SK-N-SH (cell line): ENCODE data around the gene ST7. TPM values are rescaled to one million over a fixed set of nuclear protein-coding genes. Genes with fewer than 3 reads are reported as not detected.

Experiments used
- CTCF ChIA-PET: fragments of 300-600, 350-600 bp; formaldehyde crosslinking; extraction: SDS; loops from one replicate; lab custom pipeline; 2021; lab: Yijun Ruan, JAX
- POLR2A ChIA-PET: fragments of 350-600 bp; sonication (Branson Sonifier 250); formaldehyde crosslinking; extraction: SDS; loops from one replicate; lab custom pipeline; 2020; ENCODE audit warnings: antibody characterized with exemption, inconsistent platforms; lab: Yijun Ruan, JAX
- DNase-seq: peaks from one replicate; pipeline ENCODE4 v3.0.0; 2012
- H2AFZ ChIP-seq: fragments of 200-600 bp; sonication (generic); 2 replicates; pipeline ENCODE4 v1.8.1; 2016; ENCODE audit warnings: antibody characterized with exemption, mild to moderate bottlenecking, low read depth
- H3F3A ChIP-seq: fragments of 200-600 bp; sonication (generic); replicated peaks from 2 replicates; pipeline ENCODE3; 2016; ENCODE audit warnings: antibody characterized with exemption, mild to moderate bottlenecking; ENCODE audit not compliant: insufficient read depth
- H3K27ac ChIP-seq, 2 experiments: fragments of 200-500 bp in 1 of 2; fragments of 200-600 bp in 1 of 2; sonication (Bioruptor generic) in 1 of 2; sonication (generic), shearing (Covaris generic) in 1 of 2; 2 replicates each; pipeline versions ENCODE4 v1.5.1 to v1.6.1; 2014 to 2016; ENCODE audit warnings: low read depth in 2 of 2, inconsistent platforms in 1 of 2, low read length in 1 of 2, mild to moderate bottlenecking in 1 of 2, mixed read lengths in 1 of 2
- H3K27me3 ChIP-seq: fragments of 200-600 bp; sonication (generic), shearing (Covaris generic); 2 replicates; pipeline ENCODE4 v1.6.1; 2016; ENCODE audit warnings: mixed run types; ENCODE audit not compliant: insufficient read depth
- H3K36me3 ChIP-seq, 2 experiments: fragments of 200-500 bp in 1 of 2; fragments of 200-600 bp in 1 of 2; sonication (Bioruptor generic) in 1 of 2; sonication (generic) in 1 of 2; replicated peaks in 1 of 2; 2 replicates each; pipeline versions ENCODE3 to v1.5.1; 2014 to 2016; ENCODE audit warnings: low read length in 1 of 2, mild to moderate bottlenecking in 1 of 2; ENCODE audit not compliant: insufficient read depth in 2 of 2, control insufficient read depth in 1 of 2
- H3K4me1 ChIP-seq, 2 experiments: fragments of 200-500 bp in 1 of 2; fragments of 200-600 bp in 1 of 2; sonication (Bioruptor generic) in 1 of 2; sonication (generic), shearing (Covaris generic) in 1 of 2; 2 replicates each; pipeline versions ENCODE4 v1.5.1 to v1.6.1; 2014 to 2016; ENCODE audit warnings: low read depth in 1 of 2, low read length in 1 of 2, mixed run types in 1 of 2; ENCODE audit not compliant: insufficient read depth in 2 of 2, control insufficient read depth in 1 of 2
- H3K4me2 ChIP-seq: fragments of 200-600 bp; sonication (generic), shearing (Covaris generic); 2 replicates; pipeline ENCODE4 v1.6.1; 2017; ENCODE audit warnings: mixed run types
- H3K4me3 ChIP-seq, 2 experiments: fragments of 200-500 bp in 1 of 2; fragments of 200-600 bp in 1 of 2; sonication (Bioruptor generic) in 1 of 2; sonication (generic), shearing (Covaris generic) in 1 of 2; 2 replicates each; pipeline versions ENCODE4 v1.5.1 to v1.8.1; 2014 to 2016; ENCODE audit warnings: low read depth in 2 of 2, inconsistent platforms in 1 of 2, low read length in 1 of 2, mild to moderate bottlenecking in 1 of 2, mixed read lengths in 1 of 2, moderate library complexity in 1 of 2
- H3K79me2 ChIP-seq: fragments of 200-600 bp; sonication (generic); 2 replicates; pipeline ENCODE4 v1.8.1; 2017; ENCODE audit warnings: mild to moderate bottlenecking; ENCODE audit not compliant: insufficient read depth
- H3K9ac ChIP-seq: fragments of 200-600 bp; sonication (generic); 2 replicates; pipeline ENCODE4 v1.6.1; 2017; ENCODE audit warnings: mixed run types
- H3K9me2 ChIP-seq: fragments of 200-600 bp; sonication (generic); 2 replicates; pipeline ENCODE4 v1.6.1; 2017; ENCODE audit warnings: mixed run types
- H3K9me3 ChIP-seq: fragments of 200-600 bp; sonication (generic); 2 replicates; pipeline ENCODE4 v1.6.1; 2017; ENCODE audit warnings: mixed run types, mild to moderate bottlenecking, moderate library complexity
- H4K20me1 ChIP-seq: fragments of 200-600 bp; sonication (generic); 2 replicates; pipeline ENCODE4 v1.6.1; 2017; ENCODE audit warnings: mild to moderate bottlenecking, mixed run types; ENCODE audit not compliant: insufficient read depth
- CHD2 ChIP-seq: fragments of 150-350 bp; IDR thresholded peaks from 2 replicates; pipeline ENCODE4 v1.6.1; 2018; ENCODE audit warnings: low read length; ENCODE audit not compliant: partially characterized antibody
- ELF1 ChIP-seq: IDR thresholded peaks from 2 replicates; pipeline ENCODE4 v1.4.0; 2012
- FOSL2 ChIP-seq: IDR thresholded peaks from 2 replicates; pipeline ENCODE4 v1.4.0; 2012; ENCODE audit warnings: low read depth, mild to moderate bottlenecking, moderate library complexity, borderline replicate concordance
- FOXJ3 ChIP-seq: sonication (generic); formaldehyde crosslinking; IDR thresholded peaks from 2 replicates; pipeline ENCODE4 v1.5.1; 2020; ENCODE audit warnings: mild to moderate bottlenecking, missing genetic modification reagents
- FOXM1 ChIP-seq: IDR thresholded peaks from 2 replicates; pipeline ENCODE4 v1.4.0; 2012; ENCODE audit warnings: low read depth, mild to moderate bottlenecking
- GABPA ChIP-seq: IDR thresholded peaks from 2 replicates; pipeline ENCODE4 v1.4.0; 2012; ENCODE audit warnings: low read depth, mild to moderate bottlenecking
- GATA2 ChIP-seq: sonication (generic); formaldehyde crosslinking; IDR thresholded peaks from 2 replicates; pipeline ENCODE4 v1.5.0; 2020; ENCODE audit warnings: mild to moderate bottlenecking, missing genetic modification reagents
- MXI1 ChIP-seq: IDR thresholded peaks from 2 replicates; pipeline ENCODE4 v1.6.1; 2012; ENCODE audit warnings: mild to moderate bottlenecking, low read depth, low read length, improper control_type of control experiment
- RAD21 ChIP-seq: IDR thresholded peaks from 2 replicates; pipeline ENCODE4 v1.6.1; 2012; ENCODE audit warnings: mild to moderate bottlenecking, low read length
- RFX5 ChIP-seq: IDR thresholded peaks from 2 replicates; pipeline ENCODE4 v1.6.1; 2012; ENCODE audit warnings: mild to moderate bottlenecking, improper control_type of control experiment, low read length
- TEAD4 ChIP-seq: IDR thresholded peaks from 2 replicates; pipeline ENCODE4 v1.4.0; 2012; ENCODE audit warnings: mild to moderate bottlenecking, borderline replicate concordance; ENCODE audit not compliant: insufficient read depth
- WGBS: methylation state at CpG from one replicate; pipeline ENCODE4 v1.1.6; 2017; ENCODE audit warnings: low lambda C conversion rate; 5-methylcytosine and 5-hydroxymethylcytosine counted together
- polyA plus RNA-seq, 3 experiments: library from polyadenylated mRNA; depleted of rRNA; stranded (reverse); fragments of >200 nt; gene quantifications; 2 replicates each; pipeline ENCODE4 v1.2.3, GENCODE V29; 2012
- TF ChIP-seq, protein P1 (sequence below): IDR thresholded peaks from 2 replicates; pipeline ENCODE4 v1.4.0; 2012; ENCODE audit warnings: low read depth, borderline replicate concordance

ST7 gene
- polyA plus RNA-seq, 1 of the 3 experiments (the other 2 are of a cell fraction), result 23.5 TPM

DNA sequence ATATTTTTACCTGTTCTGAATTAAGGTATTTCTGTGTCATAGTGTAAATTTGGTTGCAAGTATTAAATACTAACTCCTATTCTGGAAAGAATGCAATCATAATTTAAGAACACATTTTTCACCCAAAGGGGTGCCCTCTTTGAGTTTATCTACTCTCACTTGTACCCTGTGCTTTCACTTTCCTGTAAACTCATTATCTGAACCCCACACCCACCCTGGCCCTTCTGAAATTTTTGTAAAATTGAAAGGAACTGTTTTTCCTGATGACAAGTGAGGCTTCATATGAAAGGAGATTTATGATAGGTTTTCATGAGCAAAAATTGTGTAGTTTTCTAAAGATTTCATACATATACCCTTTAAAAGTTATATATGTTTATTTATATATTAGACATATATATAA is 235.1 kb downstream of the ST7 start:
- H3K9ac ChIP-seq, result no peak overlapping the region
- no peaks in the 10 kb centered on the region for H4K20me1 ChIP-seq
- no peak for TF ChIP-seq RAD21
- TF ChIP-seq FOSL2, result no peak
- TF ChIP-seq TEAD4, result no peak
- TF ChIP-seq MXI1, result no peak
- no peak for TF ChIP-seq GABPA
- no peak for TF ChIP-seq ELF1
- TF ChIP-seq FOXJ3 (CRISPR knock-in tag), result no peak
- TF ChIP-seq, protein P1, sequence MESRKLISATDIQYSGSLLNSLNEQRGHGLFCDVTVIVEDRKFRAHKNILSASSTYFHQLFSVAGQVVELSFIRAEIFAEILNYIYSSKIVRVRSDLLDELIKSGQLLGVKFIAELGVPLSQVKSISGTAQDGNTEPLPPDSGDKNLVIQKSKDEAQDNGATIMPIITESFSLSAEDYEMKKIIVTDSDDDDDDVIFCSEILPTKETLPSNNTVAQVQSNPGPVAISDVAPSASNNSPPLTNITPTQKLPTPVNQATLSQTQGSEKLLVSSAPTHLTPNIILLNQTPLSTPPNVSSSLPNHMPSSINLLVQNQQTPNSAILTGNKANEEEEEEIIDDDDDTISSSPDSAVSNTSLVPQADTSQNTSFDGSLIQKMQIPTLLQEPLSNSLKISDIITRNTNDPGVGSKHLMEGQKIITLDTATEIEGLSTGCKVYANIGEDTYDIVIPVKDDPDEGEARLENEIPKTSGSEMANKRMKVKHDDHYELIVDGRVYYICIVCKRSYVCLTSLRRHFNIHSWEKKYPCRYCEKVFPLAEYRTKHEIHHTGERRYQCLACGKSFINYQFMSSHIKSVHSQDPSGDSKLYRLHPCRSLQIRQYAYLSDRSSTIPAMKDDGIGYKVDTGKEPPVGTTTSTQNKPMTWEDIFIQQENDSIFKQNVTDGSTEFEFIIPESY, result no peak
- TF ChIP-seq RFX5, result no peak
- TF ChIP-seq CHD2, result no peak
- no peak for TF ChIP-seq GATA2
- H3K4me2 ChIP-seq, result no peak overlapping the region
- peaks cover 9 to 29% of the 10 kb centered on the region in 2 experiments for H3K36me3 ChIP-seq
- no peaks in the 10 kb centered on the region for H3K9me3 ChIP-seq
- H3K9me2 ChIP-seq, result no peaks in the 10 kb centered on the region
- ChIA-PET CTCF (interaction anchor here (0.8 to 2.3 kb wide), 2 partner anchors 20 to 24 kb away, joined by 3 to 7 read pairs; no protein-coding TSS in a partner anchor), POLR2A (no interaction called here)
- no peak overlapping the region for H2AFZ ChIP-seq
- no peaks in the 10 kb centered on the region for H3K79me2 ChIP-seq
- no peak for DNase-seq
- H3K27ac ChIP-seq, result no peak overlapping the region
- H3K4me1 ChIP-seq, result peaks cover 9 to 11% of the 10 kb centered on the region in 2 experiments; a peak in 3 of 4 replicates
- no peak overlapping the region for H3K4me3 ChIP-seq
- H3F3A ChIP-seq, result peaks cover 7% of the 10 kb centered on the region
- no peaks in the 10 kb centered on the region for H3K27me3 ChIP-seq

DNA sequence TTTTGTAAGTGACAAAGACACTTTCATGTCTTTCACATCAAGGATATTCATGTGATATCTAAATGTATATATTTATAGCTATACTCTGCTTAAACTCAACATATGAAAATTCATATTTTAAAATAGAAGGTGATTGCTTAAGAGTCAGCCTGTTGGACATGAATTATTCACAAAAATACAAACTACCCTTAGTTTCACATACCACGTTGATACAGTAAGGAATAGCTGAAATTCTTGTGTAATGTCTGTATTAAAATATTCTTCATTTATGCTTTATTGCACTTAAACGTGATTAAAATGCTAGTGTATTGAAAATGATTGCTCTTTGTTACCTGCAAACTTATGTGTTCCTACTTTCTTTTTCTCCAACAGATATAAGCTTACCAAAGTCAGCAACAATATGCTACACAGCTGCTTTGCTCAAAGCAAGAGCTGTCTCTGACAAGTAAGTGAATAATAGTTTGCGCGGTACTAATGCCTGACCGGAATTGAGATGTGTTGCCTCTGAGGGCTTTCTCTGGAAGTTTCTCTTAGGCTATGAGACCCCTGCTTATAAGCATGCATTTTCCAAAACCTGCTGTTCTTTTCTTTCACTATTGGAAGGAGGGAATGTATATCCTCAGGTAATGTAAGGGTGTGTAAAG is 235.8 kb downstream of the ST7 start:
- H3K4me2 ChIP-seq, result no peak overlapping the region
- CTCF ChIA-PET, result interaction anchor here (2.3 kb wide), 1 partner anchor 24 kb away, joined by 7 read pairs; no protein-coding TSS in a partner anchor

More for the DNA sequence above, 235.8 kb downstream of the ST7 start:
- no peaks in the 10 kb centered on the region for H3K27me3 ChIP-seq
- peaks cover 9 to 30% of the 10 kb centered on the region in 2 experiments for H3K36me3 ChIP-seq
- H3K9ac ChIP-seq, result no peak overlapping the region
- TF ChIP-seq, protein P1, result no peak
- no peak for TF ChIP-seq FOXM1
- H3F3A ChIP-seq, result peaks cover 7% of the 10 kb centered on the region
- no peak for DNase-seq
- H3K27ac ChIP-seq, result no peak overlapping the region
- no peak overlapping the region for H3K4me3 ChIP-seq
- H3K79me2 ChIP-seq, result no peaks in the 10 kb centered on the region
- no peaks in the 10 kb centered on the region for H3K9me3 ChIP-seq
- no peaks in the 10 kb centered on the region for H4K20me1 ChIP-seq
- 89% methylated on average over 5 of the region's 5 CpGs for WGBS
- POLR2A ChIA-PET, result no interaction called here
- H3K4me1 ChIP-seq, result peaks cover 9% of the 10 kb centered on the region in 2 experiments; a peak in 3 of 4 replicates
- H3K9me2 ChIP-seq, result no peaks in the 10 kb centered on the region
- H2AFZ ChIP-seq, result no peak overlapping the region
